ENCODE data around the gene GRID2.
"Not testable (repeated sequence)": the region's sequence is repeated elsewhere in the genome, so short reads cannot be mapped to it uniquely, and the experiment has no call there.

Gene GRID2

GRCh38 chr4:93346840-93347239, 1043.1 kb downstream of the GRID2 start:
- no peak for DNase-seq

- no peak for DNase-seq
Observed at GRCh38 chr4:93348896-93349295, 1045.1 kb downstream of the GRID2 start.

- DNase-seq, result no peak
Observed at GRCh38 chr4:93351846-93352245, 1048.1 kb downstream of the GRID2 start.

- DNase-seq, result no peak
Observed at GRCh38 chr4:93355411-93355810, 1051.6 kb downstream of the GRID2 start.

GRCh38 chr4:93359586-93359985, 1055.8 kb downstream of the GRID2 start:
- DNase-seq, result no peak

GRCh38 chr4:93366169-93366755, 1062.5 kb downstream of the GRID2 start:
- DNase-seq, result not testable (repeated sequence)

- DNase-seq, result no peak
Observed at GRCh38 chr4:93368968-93369367, 1065.2 kb downstream of the GRID2 start.

- DNase-seq, result no peak
Observed at GRCh38 chr4:93370256-93370655, 1066.5 kb downstream of the GRID2 start.

- no peak for DNase-seq
Observed at GRCh38 chr4:93373893-93374860, 1070.4 kb downstream of the GRID2 start.

- DNase-seq, result no peak
Observed at GRCh38 chr4:93384241-93384640, 1080.5 kb downstream of the GRID2 start.

GRCh38 chr4:93384887-93385286, 1081.1 kb downstream of the GRID2 start:
- no peak for DNase-seq

- DNase-seq, result no peak
Observed at GRCh38 chr4:93394545-93395081, 1090.8 kb downstream of the GRID2 start.

GRCh38 chr4:93396272-93396671, 1092.5 kb downstream of the GRID2 start:
- no peak for DNase-seq

- no peak for DNase-seq
Observed at GRCh38 chr4:93403571-93403970, 1099.8 kb downstream of the GRID2 start.

GRCh38 chr4:93407493-93408275, 1103.9 kb downstream of the GRID2 start:
- no peak for DNase-seq

GRCh38 chr4:93409035-93409434, 1105.3 kb downstream of the GRID2 start:
- no peak for DNase-seq

- DNase-seq, result no peak
Observed at GRCh38 chr4:93414041-93414550, 1110.3 kb downstream of the GRID2 start.

GRCh38 chr4:93416344-93417128, 1112.8 kb downstream of the GRID2 start:
- no peak for DNase-seq

- DNase-seq, result no peak
Observed at GRCh38 chr4:93431371-93431770, 1127.6 kb downstream of the GRID2 start.

- DNase-seq, result no peak
Observed at GRCh38 chr4:93433840-93434239, 1130.1 kb downstream of the GRID2 start.

GRCh38 chr4:93436000-93436626, 1132.3 kb downstream of the GRID2 start:
- DNase-seq, result no peak

GRCh38 chr4:93437991-93438390, 1134.2 kb downstream of the GRID2 start:
- DNase-seq, result no peak

Data from activated CD4-positive, alpha-beta T cell treated with anti-CD3 and anti-CD28 coated beads, Interleukin-2, amount 50 U/mL, for 16 hours (primary cell).